Activated naive CD4-positive, alpha-beta T cell treated with anti-CD3 and anti-CD28 coated beads, Interleukin-2, amount 50 U/mL, for 72 hours (primary cell): ENCODE measurements around the gene TBC1D2B. TPM values are rescaled to one million over a fixed set of nuclear protein-coding genes. Genes with fewer than 3 reads are reported as not detected.
"Not testable (repeated sequence)": the region's sequence is repeated elsewhere in the genome, so short reads cannot be mapped to it uniquely, and the experiment has no call there.

Experiments
- ATAC-seq, 2 donors: fragments of 150-1000 bp; cut with Tn5 transposase; 2 replicates each; pipeline ENCODE4 v1.10.0; 2021; ENCODE audit warnings: mild to moderate bottlenecking in 2 of 2, moderate library complexity in 2 of 2
- DNase-seq, 2 donors: peaks; one replicate each; pipeline ENCODE4 v3.0.0; 2021 to 2022; ENCODE audit warnings: low spot score in 2 of 2
- H3K27ac Mint-ChIP-seq, 2 donors: one replicate each; pipeline ENCODE4 v1.8.0; 2022; ENCODE audit warnings: mild to moderate bottlenecking in 2 of 2, mixed read lengths in 2 of 2
- H3K36me3 Mint-ChIP-seq, 2 donors: one replicate each; pipeline ENCODE4 v1.8.0; 2022; ENCODE audit warnings: mixed read lengths in 2 of 2
- H3K9me3 Mint-ChIP-seq, 2 donors: one replicate each; pipeline ENCODE4 v1.8.0; 2022; ENCODE audit warnings: mixed read lengths in 2 of 2
- total RNA-seq, 2 donors: library from RNA; stranded (reverse); gene quantifications; one replicate each; pipeline ENCODE4 v1.2.3, GENCODE V29; 2022

Gene TBC1D2B
- total RNA-seq, 2 donors from 2014 or later: 55.9 to 82.2 TPM

GRCh38 chr15:77996713-77997171 lies 80.8 kb downstream of the TBC1D2B start:
- not testable (repeated sequence) for H3K27ac Mint-ChIP-seq, H3K36me3 Mint-ChIP-seq, ATAC-seq, H3K9me3 Mint-ChIP-seq, DNase-seq

- not testable (repeated sequence) for ATAC-seq, DNase-seq, H3K27ac Mint-ChIP-seq, H3K9me3 Mint-ChIP-seq, H3K36me3 Mint-ChIP-seq
These were observed 81.3 kb downstream of the TBC1D2B start for GRCh38 chr15:77996226-77996625.

- H3K36me3 Mint-ChIP-seq, DNase-seq, H3K27ac Mint-ChIP-seq, ATAC-seq, H3K9me3 Mint-ChIP-seq: not testable (repeated sequence)
These were observed 82.0 kb downstream of the TBC1D2B start for GRCh38 chr15:77995537-77995918.

GRCh38 chr15:77994893-77995536 lies 82.5 kb downstream of the TBC1D2B start:
- not testable (repeated sequence) for ATAC-seq, H3K36me3 Mint-ChIP-seq, H3K9me3 Mint-ChIP-seq, DNase-seq
- H3K27ac Mint-ChIP-seq: peak overlapping the region in 1 of 2 donors; percentile 76

GRCh38 chr15:77993970-77994693 lies 83.4 kb downstream of the TBC1D2B start:
- DNase-seq, H3K9me3 Mint-ChIP-seq, H3K36me3 Mint-ChIP-seq: not testable (repeated sequence)
- peak overlapping the region; percentile 76 to 82 for H3K27ac Mint-ChIP-seq
- peak; percentile 52 to 70 for ATAC-seq

- no peaks in the 10 kb centered on the region for H3K36me3 Mint-ChIP-seq
- no peak for DNase-seq
- no peaks in the 10 kb centered on the region for H3K9me3 Mint-ChIP-seq
- peak overlapping the region; percentile 61 to 76 for H3K27ac Mint-ChIP-seq
- ATAC-seq: no peak
These were observed 84.1 kb downstream of the TBC1D2B start for GRCh38 chr15:77993374-77993911.

GRCh38 chr15:77992356-77993222 lies 84.9 kb downstream of the TBC1D2B start:
- DNase-seq (no peak), ATAC-seq (no peak)
- H3K9me3 Mint-ChIP-seq: no peaks in the 10 kb centered on the region
- peak overlapping the region; percentile 68 to 76 for H3K27ac Mint-ChIP-seq
- H3K36me3 Mint-ChIP-seq: no peaks in the 10 kb centered on the region

- peak overlapping the region; percentile 5 to 93 for H3K27ac Mint-ChIP-seq
- DNase-seq, H3K36me3 Mint-ChIP-seq, H3K9me3 Mint-ChIP-seq, ATAC-seq: not testable (repeated sequence)
These were observed 85.8 kb downstream of the TBC1D2B start for GRCh38 chr15:77991658-77992201.

GRCh38 chr15:77991029-77991406 lies 86.5 kb downstream of the TBC1D2B start:
- Mint-ChIP-seq H3K27ac (peak overlapping the region in 1 of 2 donors; percentile 5), H3K9me3 (no peaks in the 10 kb centered on the region), H3K36me3 (no peaks in the 10 kb centered on the region)
- ATAC-seq: no peak
- DNase-seq: no peak

- no peaks in the 10 kb centered on the region for H3K9me3 Mint-ChIP-seq
- DNase-seq (no peak), ATAC-seq (no peak)
- no peaks in the 10 kb centered on the region for H3K36me3 Mint-ChIP-seq
- H3K27ac Mint-ChIP-seq: peak overlapping the region; percentile 53 to 80
These were observed 88.0 kb downstream of the TBC1D2B start for GRCh38 chr15:77989296-77990143.

GRCh38 chr15:77988347-77989295 lies 88.9 kb downstream of the TBC1D2B start:
- ATAC-seq: no peak
- Mint-ChIP-seq H3K9me3 (no peaks in the 10 kb centered on the region), H3K27ac (peak overlapping the region; percentile 53 to 80), H3K36me3 (no peaks in the 10 kb centered on the region)
- no peak for DNase-seq

- ATAC-seq, H3K9me3 Mint-ChIP-seq, H3K36me3 Mint-ChIP-seq, DNase-seq: not testable (repeated sequence)
- peak overlapping the region in 1 of 2 donors; percentile 4 for H3K27ac Mint-ChIP-seq
These were observed 89.8 kb downstream of the TBC1D2B start for GRCh38 chr15:77987765-77988136.

- no peaks in the 10 kb centered on the region for H3K36me3 Mint-ChIP-seq
- H3K9me3 Mint-ChIP-seq: no peaks in the 10 kb centered on the region
- ATAC-seq (no peak), DNase-seq (no peak)
- no peak overlapping the region for H3K27ac Mint-ChIP-seq
These were observed 90.4 kb downstream of the TBC1D2B start for GRCh38 chr15:77986891-77987764.

GRCh38 chr15:77985931-77986480 lies 91.5 kb downstream of the TBC1D2B start:
- Mint-ChIP-seq H3K9me3 (no peaks in the 10 kb centered on the region), H3K27ac (peak overlapping the region in 1 of 2 donors; percentile 22), H3K36me3 (no peaks in the 10 kb centered on the region)
- DNase-seq: no peak
- no peak for ATAC-seq
